Upper lobe of left lung (tissue), 4 donors: ENCODE data around the gene CABP1.

Experiments used
- CTCF ChIP-seq, 6 experiments: fragments of 450-650 bp in 4 of 6; fragments of 200-600 bp in 2 of 6; sonication (generic) in 2 of 6; IDR thresholded peaks; one replicate each; pipeline ENCODE4 v1.5.1; 2016 to 2019; ENCODE audit warnings: antibody characterized with exemption in 6 of 6
- EP300 ChIP-seq, 4 donors: sonication (generic); formaldehyde crosslinking; IDR thresholded peaks; one replicate each; pipeline ENCODE4 v1.5.1; 2017; ENCODE audit warnings: antibody characterized with exemption in 4 of 4, control low read depth in 2 of 4
- POLR2A ChIP-seq, 4 donors: fragments of 450-650 bp; IDR thresholded peaks; one replicate each; pipeline ENCODE4 v1.5.1; 2016 to 2017; ENCODE audit warnings: antibody characterized with exemption in 4 of 4, mild to moderate bottlenecking in 2 of 4

GRCh38 chr12:120680165-120680738 is 39.8 kb downstream of the CABP1 start:
- no peak for TF ChIP-seq POLR2A (IDR thresholded peaks at IDR 0.05)
- TF ChIP-seq EP300 (IDR thresholded peaks at IDR 0.05) = no peak
- no peak for TF ChIP-seq CTCF (IDR thresholded peaks at IDR 0.05)
